GM12874 (cell line): ENCODE data around the gene ZRANB1.

Experiments used
- TF ChIP-seq, protein P1 (sequence below): IDR thresholded peaks from 2 replicates; pipeline ENCODE4 v1.5.1; 2011; ENCODE audit warnings: low read depth, mild to moderate bottlenecking, control low read depth, low read length, moderate library complexity; ENCODE audit not compliant: insufficient read depth

Gene ZRANB1

DNA sequence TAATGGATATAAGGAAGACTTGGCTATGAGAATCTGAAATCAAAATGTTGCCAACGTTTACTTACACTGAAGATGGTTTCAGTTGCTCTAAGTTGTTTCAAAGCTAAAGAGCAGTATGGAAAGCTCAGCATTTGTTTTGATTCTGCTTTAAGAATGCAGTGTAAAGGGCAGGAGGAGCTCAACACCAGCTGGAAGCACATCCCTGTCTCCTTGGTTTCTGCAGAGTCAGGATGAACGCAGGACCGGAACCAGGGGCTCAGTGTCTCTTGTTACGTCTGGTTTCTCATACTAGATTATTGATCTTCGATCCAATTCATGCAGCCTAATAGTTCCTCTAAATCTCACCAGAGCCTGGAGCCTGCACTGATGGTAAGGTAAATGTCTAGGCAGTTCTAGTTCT is 24.1 kb downstream of the ZRANB1 start:
- TF ChIP-seq, protein P1, sequence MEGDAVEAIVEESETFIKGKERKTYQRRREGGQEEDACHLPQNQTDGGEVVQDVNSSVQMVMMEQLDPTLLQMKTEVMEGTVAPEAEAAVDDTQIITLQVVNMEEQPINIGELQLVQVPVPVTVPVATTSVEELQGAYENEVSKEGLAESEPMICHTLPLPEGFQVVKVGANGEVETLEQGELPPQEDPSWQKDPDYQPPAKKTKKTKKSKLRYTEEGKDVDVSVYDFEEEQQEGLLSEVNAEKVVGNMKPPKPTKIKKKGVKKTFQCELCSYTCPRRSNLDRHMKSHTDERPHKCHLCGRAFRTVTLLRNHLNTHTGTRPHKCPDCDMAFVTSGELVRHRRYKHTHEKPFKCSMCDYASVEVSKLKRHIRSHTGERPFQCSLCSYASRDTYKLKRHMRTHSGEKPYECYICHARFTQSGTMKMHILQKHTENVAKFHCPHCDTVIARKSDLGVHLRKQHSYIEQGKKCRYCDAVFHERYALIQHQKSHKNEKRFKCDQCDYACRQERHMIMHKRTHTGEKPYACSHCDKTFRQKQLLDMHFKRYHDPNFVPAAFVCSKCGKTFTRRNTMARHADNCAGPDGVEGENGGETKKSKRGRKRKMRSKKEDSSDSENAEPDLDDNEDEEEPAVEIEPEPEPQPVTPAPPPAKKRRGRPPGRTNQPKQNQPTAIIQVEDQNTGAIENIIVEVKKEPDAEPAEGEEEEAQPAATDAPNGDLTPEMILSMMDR: no peak

- TF ChIP-seq, protein P1: no peak
Measured at GRCh38 chr10:124967255-124967654, 25.3 kb downstream of the ZRANB1 start.

DNA sequence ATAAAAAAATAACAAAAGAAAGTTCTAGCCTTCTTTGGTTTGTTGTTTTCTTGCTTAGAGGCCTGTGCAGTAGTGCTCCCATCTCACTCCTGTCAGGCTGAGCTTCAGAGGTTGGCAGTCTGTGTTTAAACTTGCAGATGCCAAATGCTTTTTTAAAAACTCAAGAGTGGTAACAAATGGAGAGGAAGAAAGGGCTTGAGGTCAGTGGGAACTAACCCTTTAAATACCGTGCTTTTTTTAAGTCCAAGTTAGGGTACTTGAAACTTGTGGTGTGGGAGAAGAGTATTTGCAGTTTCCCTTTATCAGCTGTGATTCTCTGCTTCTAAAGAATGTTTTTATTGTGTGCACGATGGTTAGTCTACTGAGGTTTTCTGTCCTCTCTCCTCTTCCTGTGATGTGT is 29.4 kb downstream of the ZRANB1 start:
- TF ChIP-seq, protein P1: no peak

- TF ChIP-seq, protein P1: no peak
Measured at GRCh38 chr10:124972637-124973036, 30.7 kb downstream of the ZRANB1 start.

- TF ChIP-seq, protein P1: no peak
Measured at GRCh38 chr10:124974131-124974530, 32.2 kb downstream of the ZRANB1 start.

GRCh38 chr10:124975977-124976514 is 34.1 kb downstream of the ZRANB1 start:
- TF ChIP-seq, protein P1: no peak

GRCh38 chr10:124977161-124977560 is 35.2 kb downstream of the ZRANB1 start:
- TF ChIP-seq, protein P1: no peak
